ENCODE results near the gene C11orf21.

Gene C11orf21

DNA sequence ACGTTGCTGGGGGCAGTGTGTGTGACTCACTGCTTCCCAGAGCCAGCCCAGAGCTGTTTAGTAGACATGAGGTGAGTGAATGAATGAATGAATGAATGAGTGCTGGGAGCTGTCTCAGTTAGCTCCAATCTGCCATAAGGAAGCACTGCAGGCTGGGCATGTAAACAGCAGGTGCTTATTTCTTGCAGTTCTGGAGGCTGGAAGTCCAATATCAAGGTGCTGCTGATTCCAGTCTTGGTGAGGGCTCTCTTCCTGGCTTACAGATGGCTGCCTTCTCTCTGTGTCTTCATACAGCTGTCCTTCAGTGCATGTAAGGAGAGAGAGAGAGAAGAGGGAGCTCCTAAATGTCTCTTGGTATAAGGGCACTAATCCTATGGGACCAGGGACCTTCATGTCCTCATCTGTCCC is 4.1 kb downstream of the C11orf21 start:
- Histone ChIP-seq H3K4me3 (ENCODE audit: insufficient read depth, low read depth, low read length) (no peak overlapping the region), H3K4me1 (ENCODE audit: control insufficient read depth, insufficient read depth, low read length) (no peaks in the 10 kb centered on the region), H3K9me3 (ENCODE audit: control insufficient read depth, low read length) (no peaks in the 10 kb centered on the region), H3K27ac (ENCODE audit: insufficient read depth, low read depth, low read length, poor library complexity, severe bottlenecking) (no peak overlapping the region), H3K27me3 (ENCODE audit: control insufficient read depth, insufficient read depth, low read length, poor library complexity, severe bottlenecking) (peaks cover 10% of the 10 kb centered on the region), H3K36me3 (ENCODE audit: control insufficient read depth, insufficient read depth, low read length) (no peaks in the 10 kb centered on the region)
- WGBS, 2 experiments: 53 to 58% methylated on average over 1 of the region's 1 CpG

DNA sequence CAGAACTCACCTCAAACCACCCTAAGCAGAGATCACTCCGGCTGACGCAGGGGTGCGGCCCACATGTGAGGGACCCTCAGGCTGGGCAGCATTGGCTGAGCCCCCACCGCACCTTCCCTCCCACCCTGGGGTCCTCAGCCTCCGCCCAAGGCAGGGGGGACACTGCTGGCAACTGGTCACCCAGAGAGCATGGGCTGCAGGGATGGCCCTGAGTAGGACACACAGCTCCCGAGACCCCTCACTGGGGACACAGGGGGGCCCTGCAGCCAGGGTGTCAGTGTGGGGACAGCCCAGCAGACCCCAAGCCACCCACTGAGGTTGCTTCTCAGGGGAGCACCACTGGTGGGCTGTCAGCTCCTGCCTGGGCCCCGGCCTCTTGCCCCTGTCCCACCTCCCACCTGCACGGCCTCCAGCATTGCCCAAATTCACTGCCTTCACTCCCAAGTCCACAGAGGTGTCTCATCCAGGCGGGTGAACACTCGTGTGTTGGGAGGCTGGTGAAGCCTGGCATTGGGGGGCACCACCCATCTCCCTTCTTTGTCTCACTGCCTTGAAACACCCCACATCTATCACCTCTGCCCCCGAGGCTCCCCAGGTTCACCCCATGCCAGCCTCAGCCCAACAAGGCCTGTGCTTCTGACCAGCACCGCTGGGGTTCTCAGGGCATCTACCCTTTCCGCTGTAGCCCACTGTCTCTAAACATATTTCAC is 4.7 kb downstream of the C11orf21 start:
- H3K27me3 ChIP-seq (ENCODE audit: control insufficient read depth, insufficient read depth, low read length, poor library complexity, severe bottlenecking): peaks cover 10% of the 10 kb centered on the region
- no peak overlapping the region for H3K27ac ChIP-seq (ENCODE audit: insufficient read depth, low read depth, low read length, poor library complexity, severe bottlenecking)
- no peak overlapping the region for H3K4me3 ChIP-seq (ENCODE audit: insufficient read depth, low read depth, low read length)
- no peaks in the 10 kb centered on the region for H3K36me3 ChIP-seq (ENCODE audit: control insufficient read depth, insufficient read depth, low read length)
- 93 to 94% methylated on average over 13 of the region's 13 CpGs for WGBS, 2 experiments
- no peaks in the 10 kb centered on the region for H3K9me3 ChIP-seq (ENCODE audit: control insufficient read depth, low read length)
- no peaks in the 10 kb centered on the region for H3K4me1 ChIP-seq (ENCODE audit: control insufficient read depth, insufficient read depth, low read length)

DNA sequence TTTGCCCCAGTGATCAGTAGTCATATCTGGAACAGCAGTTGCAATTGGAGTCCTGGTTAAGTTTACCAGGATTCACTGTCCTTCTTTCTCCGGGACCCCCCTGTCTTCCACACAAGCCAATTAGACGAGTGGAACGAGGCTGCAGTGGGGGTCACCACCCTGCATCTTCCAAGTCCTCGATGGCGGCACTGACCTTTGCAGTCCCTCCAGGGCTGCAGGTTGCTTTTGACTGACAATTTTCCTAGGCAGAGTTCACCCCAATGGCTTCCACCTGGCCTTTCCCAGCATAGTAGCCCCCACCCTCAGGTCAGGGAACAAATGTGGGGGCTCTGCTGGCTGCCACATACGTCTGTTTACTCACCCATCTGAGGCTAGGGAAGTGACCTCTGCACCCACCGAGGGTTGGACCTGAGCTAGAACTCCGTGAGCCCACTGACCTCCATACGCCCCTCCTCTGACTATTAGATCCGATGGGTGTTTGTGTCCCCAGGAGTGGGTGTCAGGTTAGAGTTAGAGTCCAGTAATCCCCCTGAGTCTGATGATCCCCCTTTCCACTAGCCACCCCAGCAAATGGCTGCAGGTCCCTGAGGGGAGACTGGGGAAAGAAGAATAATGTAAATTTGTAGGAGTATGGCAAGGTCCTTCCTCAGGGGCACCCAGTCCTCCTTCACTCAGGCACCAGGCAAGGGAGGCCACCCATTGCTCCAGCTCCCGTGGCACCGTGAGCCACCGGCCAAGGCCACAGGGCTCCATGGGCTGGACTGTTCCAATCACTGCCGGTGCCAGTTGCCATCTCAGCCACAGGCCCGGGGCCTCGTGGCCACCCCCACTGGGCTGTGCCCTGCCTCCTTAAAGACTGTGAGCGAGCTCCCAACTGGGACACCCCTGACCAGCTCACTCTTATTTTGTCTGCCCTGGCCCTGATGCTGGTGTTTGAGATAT is 5.5 kb downstream of the C11orf21 start:
- WGBS, 2 experiments: 87 to 88% methylated on average over 17 of the region's 17 CpGs

DNA sequence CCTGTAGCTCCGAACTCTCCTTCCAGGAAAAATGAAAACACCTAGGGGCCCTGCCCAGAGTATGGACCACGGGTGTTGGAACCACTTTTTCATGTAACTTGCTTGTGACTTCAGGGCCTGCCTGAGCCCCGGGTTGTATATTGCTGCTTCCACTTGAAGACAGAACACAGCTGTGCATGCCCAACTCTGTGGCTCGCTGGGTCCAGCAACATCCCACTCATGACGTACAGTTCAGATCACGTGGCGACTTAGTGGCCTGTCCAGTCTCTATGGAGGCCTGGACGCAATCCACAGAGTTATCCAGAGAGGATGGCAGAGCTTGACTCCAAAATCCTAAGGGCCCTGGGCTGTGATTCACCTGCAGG is 6.8 kb downstream of the C11orf21 start:
- Histone ChIP-seq H3K4me1 (ENCODE audit: control insufficient read depth, insufficient read depth, low read length) (no peaks in the 10 kb centered on the region), H3K27ac (ENCODE audit: insufficient read depth, low read depth, low read length, poor library complexity, severe bottlenecking) (no peak overlapping the region), H3K27me3 (ENCODE audit: control insufficient read depth, insufficient read depth, low read length, poor library complexity, severe bottlenecking) (peaks cover 15% of the 10 kb centered on the region), H3K9me3 (ENCODE audit: control insufficient read depth, low read length) (no peaks in the 10 kb centered on the region), H3K4me3 (ENCODE audit: insufficient read depth, low read depth, low read length) (no peak overlapping the region), H3K36me3 (ENCODE audit: control insufficient read depth, insufficient read depth, low read length) (no peaks in the 10 kb centered on the region)
- 92 to 93% methylated on average over 8 of the region's 8 CpGs for WGBS, 2 experiments

More for the DNA sequence above, 5.5 kb downstream of the C11orf21 start:
- no peak overlapping the region for H3K27ac ChIP-seq (ENCODE audit: insufficient read depth, low read depth, low read length, poor library complexity, severe bottlenecking)
- H3K36me3 ChIP-seq (ENCODE audit: control insufficient read depth, insufficient read depth, low read length): no peaks in the 10 kb centered on the region
- no peaks in the 10 kb centered on the region for H3K4me1 ChIP-seq (ENCODE audit: control insufficient read depth, insufficient read depth, low read length)
- H3K4me3 ChIP-seq (ENCODE audit: insufficient read depth, low read depth, low read length): no peak overlapping the region
- H3K27me3 ChIP-seq (ENCODE audit: control insufficient read depth, insufficient read depth, low read length, poor library complexity, severe bottlenecking): peaks cover 10% of the 10 kb centered on the region
- H3K9me3 ChIP-seq (ENCODE audit: control insufficient read depth, low read length): no peaks in the 10 kb centered on the region

DNA sequence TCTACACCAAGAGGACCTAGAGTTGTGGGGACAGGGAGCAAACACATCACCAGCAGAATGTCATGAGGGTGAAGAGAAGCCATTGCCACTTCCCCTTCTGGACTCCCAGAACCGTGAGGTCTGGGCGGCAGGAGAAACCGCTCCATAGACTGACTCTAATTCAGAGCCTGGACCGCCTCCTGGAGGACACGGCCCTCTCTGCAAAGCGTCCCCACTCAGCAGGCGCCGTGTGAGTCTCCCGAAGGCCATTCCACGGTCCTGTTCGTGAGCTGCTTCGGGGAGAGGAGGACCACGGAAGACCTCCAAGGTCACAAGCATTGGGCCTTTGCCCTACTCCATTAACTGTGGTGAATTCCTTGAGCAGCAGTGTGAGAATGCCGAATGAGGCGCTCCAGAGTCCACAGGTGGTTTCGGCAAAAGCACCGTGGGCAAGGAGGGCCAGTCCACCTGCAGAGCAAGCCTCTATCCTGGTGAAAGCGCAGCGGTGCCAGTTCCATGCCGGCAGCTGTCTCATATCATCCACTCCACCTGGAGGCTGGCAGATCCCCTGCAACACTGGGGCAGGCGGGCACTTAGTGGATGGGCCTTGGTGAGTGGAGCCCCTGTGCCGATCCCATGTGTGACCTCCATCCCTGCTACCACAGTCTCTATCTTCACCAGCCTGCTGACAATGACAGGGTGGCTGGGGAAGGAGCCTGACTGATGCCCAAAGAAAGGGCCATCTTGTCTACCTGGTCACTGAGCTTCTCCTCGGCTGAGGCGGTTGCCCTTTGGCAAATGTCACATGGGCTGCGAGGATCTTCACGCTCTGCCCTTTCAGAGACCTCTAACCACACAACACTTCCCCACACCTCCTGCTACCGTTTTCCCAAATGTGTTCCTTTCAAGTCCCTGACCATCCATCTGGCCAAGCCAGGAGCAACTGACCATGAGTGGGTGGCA is 7.5 kb downstream of the C11orf21 start:
- no peaks in the 10 kb centered on the region for H3K9me3 ChIP-seq (ENCODE audit: control insufficient read depth, low read length)
- H3K27me3 ChIP-seq (ENCODE audit: control insufficient read depth, insufficient read depth, low read length, poor library complexity, severe bottlenecking): peaks cover 15% of the 10 kb centered on the region
- no peaks in the 10 kb centered on the region for H3K4me1 ChIP-seq (ENCODE audit: control insufficient read depth, insufficient read depth, low read length)
- H3K36me3 ChIP-seq (ENCODE audit: control insufficient read depth, insufficient read depth, low read length): no peaks in the 10 kb centered on the region
- no peak overlapping the region for H3K27ac ChIP-seq (ENCODE audit: insufficient read depth, low read depth, low read length, poor library complexity, severe bottlenecking)
- no peak overlapping the region for H3K4me3 ChIP-seq (ENCODE audit: insufficient read depth, low read depth, low read length)
- 84 to 85% methylated on average over 27 of the region's 27 CpGs for WGBS, 2 experiments

DNA sequence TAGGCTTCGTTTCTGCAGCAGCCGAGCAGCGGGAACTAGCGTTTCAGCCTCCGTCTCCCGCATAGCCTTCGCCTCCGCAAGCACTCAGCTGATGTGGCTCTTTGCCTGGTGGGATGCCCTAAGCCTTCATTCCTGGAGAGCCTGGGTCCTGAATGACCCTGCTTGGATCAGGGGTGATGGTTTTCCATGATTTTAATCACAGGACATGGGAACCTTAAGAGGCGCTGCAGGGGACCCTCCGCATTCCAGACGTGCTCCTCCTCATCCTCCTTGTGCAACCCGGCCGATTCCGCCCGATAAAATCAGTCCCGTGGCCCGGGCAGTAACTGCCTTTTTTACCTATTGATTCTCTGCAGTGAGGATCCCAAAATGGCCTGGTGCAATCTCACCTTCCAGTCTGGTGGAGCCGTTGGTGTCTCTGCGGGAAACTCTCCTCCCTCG is 8.2 kb downstream of the C11orf21 start:
- Histone ChIP-seq H3K9me3 (ENCODE audit: control insufficient read depth, low read length) (no peaks in the 10 kb centered on the region), H3K27me3 (ENCODE audit: control insufficient read depth, insufficient read depth, low read length, poor library complexity, severe bottlenecking) (peaks cover 15% of the 10 kb centered on the region), H3K36me3 (ENCODE audit: control insufficient read depth, insufficient read depth, low read length) (no peaks in the 10 kb centered on the region), H3K4me3 (ENCODE audit: insufficient read depth, low read depth, low read length) (no peak overlapping the region), H3K4me1 (ENCODE audit: control insufficient read depth, insufficient read depth, low read length) (no peaks in the 10 kb centered on the region), H3K27ac (ENCODE audit: insufficient read depth, low read depth, low read length, poor library complexity, severe bottlenecking) (no peak overlapping the region)
- WGBS, 2 experiments: 88% methylated on average over 20 of the region's 20 CpGs

DNA sequence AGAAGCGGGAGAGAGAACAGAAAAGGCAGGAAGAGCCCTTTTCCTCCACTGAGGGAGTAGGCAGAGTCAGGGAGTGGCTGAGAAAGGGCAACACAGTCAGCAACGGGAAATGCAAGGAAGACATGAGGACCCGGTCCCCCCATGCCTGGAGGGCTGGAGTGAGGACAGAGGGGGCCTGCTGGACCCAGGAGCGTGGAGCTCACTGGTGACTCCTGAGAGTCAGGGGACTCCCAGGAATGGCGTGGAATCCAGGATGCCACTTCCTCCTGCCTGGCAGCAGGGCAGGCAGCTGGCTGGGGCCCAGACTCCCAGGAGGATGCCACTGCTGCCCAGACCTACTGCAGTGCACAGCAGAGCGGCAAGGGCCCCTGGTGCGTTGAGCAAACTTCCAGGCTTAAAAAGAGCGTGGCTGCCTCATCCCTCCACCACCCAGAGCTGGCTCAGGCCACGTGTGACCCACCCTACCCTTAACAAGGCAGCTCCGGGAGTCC is 11.3 kb downstream of the C11orf21 start:
- 65 to 69% methylated on average over 10 of the region's 10 CpGs for WGBS, 2 experiments
- H3K27me3 ChIP-seq (ENCODE audit: control insufficient read depth, insufficient read depth, low read length, poor library complexity, severe bottlenecking): peaks cover 16% of the 10 kb centered on the region

DNA sequence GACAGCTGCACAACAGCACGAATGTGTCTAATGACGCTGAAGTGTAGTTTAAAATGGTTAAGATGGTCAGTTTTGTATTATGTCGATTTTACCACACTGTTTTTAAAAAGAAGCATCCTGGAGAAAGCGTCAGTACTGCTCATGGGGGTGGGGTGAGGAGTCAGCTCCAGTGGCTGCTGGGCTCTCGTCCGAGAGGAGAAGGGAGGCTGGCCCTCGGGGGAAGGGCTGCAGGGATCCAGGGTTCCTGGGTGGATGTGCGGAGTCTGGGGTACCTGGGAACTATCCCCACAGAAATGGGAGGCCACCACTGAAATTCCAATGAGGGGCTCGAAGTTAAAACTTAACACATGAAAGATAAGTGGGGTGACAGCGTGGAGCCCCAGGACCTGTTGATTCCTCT is 11.9 kb downstream of the C11orf21 start:
- Histone ChIP-seq H3K9me3 (ENCODE audit: control insufficient read depth, low read length) (no peaks in the 10 kb centered on the region), H3K36me3 (ENCODE audit: control insufficient read depth, insufficient read depth, low read length) (no peaks in the 10 kb centered on the region), H3K4me3 (ENCODE audit: insufficient read depth, low read depth, low read length) (no peak overlapping the region), H3K4me1 (ENCODE audit: control insufficient read depth, insufficient read depth, low read length) (no peaks in the 10 kb centered on the region), H3K27me3 (ENCODE audit: control insufficient read depth, insufficient read depth, low read length, poor library complexity, severe bottlenecking) (peaks cover 16% of the 10 kb centered on the region), H3K27ac (ENCODE audit: insufficient read depth, low read depth, low read length, poor library complexity, severe bottlenecking) (no peak overlapping the region)
- WGBS, 2 experiments: 77 to 79% methylated on average over 10 of the region's 10 CpGs

More for the DNA sequence above, 11.3 kb downstream of the C11orf21 start:
- H3K36me3 ChIP-seq (ENCODE audit: control insufficient read depth, insufficient read depth, low read length): no peaks in the 10 kb centered on the region
- H3K4me3 ChIP-seq (ENCODE audit: insufficient read depth, low read depth, low read length): no peak overlapping the region
- no peak overlapping the region for H3K27ac ChIP-seq (ENCODE audit: insufficient read depth, low read depth, low read length, poor library complexity, severe bottlenecking)
- H3K9me3 ChIP-seq (ENCODE audit: control insufficient read depth, low read length): no peaks in the 10 kb centered on the region
- H3K4me1 ChIP-seq (ENCODE audit: control insufficient read depth, insufficient read depth, low read length): no peaks in the 10 kb centered on the region

DNA sequence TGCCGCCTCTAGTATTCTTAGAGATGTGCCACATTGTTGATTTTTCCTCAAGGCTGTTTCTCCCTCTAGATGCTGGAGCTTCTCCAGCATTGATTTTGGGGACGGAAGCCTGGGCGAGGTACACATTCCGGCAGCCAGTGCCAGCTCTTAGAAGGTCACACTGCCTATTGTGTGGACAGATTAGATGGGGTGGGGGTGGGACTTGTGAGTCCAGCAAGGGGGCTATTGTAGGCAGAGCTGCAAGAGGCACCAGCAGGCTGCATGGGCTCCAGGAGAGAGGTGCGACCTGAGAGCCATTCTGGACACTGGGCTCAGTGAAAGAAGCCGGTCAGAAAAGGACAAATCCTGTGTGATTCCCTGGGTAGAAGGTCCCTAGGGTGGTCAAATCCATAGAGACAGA is 12.4 kb downstream of the C11orf21 start:
- Histone ChIP-seq H3K4me1 (ENCODE audit: control insufficient read depth, insufficient read depth, low read length) (no peaks in the 10 kb centered on the region), H3K9me3 (ENCODE audit: control insufficient read depth, low read length) (no peaks in the 10 kb centered on the region), H3K27me3 (ENCODE audit: control insufficient read depth, insufficient read depth, low read length, poor library complexity, severe bottlenecking) (peaks cover 13% of the 10 kb centered on the region), H3K4me3 (ENCODE audit: insufficient read depth, low read depth, low read length) (no peak overlapping the region), H3K27ac (ENCODE audit: insufficient read depth, low read depth, low read length, poor library complexity, severe bottlenecking) (no peak overlapping the region), H3K36me3 (ENCODE audit: control insufficient read depth, insufficient read depth, low read length) (no peaks in the 10 kb centered on the region)
- 91 to 92% methylated on average over 6 of the region's 6 CpGs for WGBS, 2 experiments

All from ectodermal cell (in vitro differentiated cells).